HG03108 (cell line): ENCODE data around the gene CASP7.
A peak's percentile ranks its signal among the peaks of the same experiment; 100 is the strongest.

Source experiments
- ATAC-seq: cut with Tn5 transposase; IDR thresholded peaks from one replicate; pipeline ENCODE4 v1.9.1; 2021; ENCODE audit warnings: moderate library complexity; ENCODE audit not compliant: unreplicated experiment

Gene CASP7

DNA sequence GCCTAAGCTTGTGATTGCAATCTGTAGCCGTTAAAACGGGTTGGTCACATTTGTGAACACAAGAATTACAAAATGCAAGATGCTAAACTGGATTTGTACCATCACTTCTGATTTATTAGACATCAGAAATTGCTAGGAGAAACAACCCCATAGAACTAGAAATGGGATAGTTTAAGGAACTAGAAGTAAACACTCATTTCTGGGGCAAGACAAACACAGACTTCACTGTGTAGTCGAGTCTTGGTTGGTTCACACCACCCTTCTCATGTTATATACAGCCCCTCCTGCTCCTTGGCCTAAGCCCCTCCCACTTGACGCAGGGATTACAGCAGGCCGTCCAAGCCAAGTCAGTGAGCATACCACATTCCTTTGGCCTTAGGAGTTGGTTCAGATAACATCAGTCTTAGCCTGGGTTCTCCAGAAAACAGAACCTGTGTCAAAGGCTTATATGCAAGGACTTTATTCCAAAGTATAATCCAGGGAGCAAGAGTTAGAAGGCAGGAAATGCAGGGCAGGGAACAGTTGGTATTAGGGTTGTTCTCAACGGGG, 13.8 kb upstream of the CASP7 start:
- ATAC-seq, result no peak

DNA sequence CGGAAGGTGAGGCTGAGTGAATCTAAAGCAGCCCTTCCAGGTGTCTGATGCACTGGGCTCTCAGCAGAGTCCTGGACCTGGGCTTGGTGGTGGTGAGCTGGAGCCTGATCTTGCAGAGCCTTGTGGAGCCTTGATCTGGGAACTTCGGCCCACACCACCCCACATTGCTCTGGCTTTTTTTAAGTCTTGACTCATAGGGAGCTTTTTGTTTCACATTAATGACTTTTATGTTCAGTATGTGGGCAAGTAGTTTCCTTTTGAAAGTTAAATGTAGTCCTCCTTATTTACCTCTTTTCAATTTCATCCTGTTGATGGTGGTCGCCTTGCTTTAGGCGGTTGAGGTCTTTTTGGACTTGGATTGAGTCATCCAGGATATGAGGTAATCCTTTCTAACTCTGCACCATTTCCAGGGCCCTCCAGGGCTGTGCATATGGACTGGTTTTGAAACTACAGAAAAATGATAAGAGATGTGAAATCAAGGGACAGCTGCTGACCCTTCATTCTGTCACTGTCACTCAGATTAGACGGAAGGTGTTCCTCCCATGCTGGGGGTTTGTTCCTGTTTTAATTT, 12.9 kb upstream of the CASP7 start:
- no peak for ATAC-seq

DNA sequence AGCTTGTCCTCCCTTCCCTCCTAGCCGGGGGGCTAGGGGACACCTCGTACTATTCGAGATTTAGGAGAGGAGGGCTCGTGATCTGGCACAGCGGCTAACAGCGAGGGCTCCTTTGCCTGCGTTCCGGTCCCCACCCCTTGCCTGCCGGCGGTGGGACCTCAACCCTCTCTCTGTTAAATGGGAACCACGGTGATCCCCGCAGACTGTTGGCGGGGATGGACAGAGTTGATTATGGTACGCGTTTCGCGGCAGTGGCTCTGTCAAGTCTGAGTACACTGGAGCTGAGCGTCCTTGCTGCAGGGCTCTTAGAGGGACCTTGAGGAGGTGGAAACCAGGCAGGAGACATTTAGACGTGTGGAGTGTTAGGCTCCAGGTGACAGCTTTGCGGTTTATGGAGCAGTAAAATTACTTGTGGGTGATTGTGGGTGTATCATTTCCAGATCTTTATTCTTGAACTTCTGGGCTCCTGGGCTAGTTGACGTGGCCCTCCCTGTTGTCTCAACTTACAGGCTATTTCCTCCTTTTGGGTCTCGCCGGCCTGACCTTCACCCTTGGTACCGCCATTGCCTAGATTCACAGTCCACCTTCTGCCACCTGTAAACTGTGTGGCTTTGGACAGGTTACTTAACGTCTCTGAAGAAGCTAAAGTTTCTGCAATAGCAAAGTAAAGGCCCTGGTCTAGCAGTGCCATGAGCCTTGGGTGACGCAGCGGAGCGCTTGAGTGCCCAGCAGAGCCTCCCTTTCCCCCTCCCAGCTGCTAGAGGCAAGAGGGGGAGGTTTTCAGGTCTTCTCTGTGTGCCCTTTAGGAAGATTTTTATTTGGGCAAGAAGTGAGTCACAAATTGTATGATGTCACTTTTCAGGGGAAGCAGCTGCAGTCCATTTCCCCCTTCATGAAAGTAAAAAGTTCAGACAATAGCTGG, 739 bp downstream of the CASP7 start:
- peak; percentile 26 for ATAC-seq

DNA sequence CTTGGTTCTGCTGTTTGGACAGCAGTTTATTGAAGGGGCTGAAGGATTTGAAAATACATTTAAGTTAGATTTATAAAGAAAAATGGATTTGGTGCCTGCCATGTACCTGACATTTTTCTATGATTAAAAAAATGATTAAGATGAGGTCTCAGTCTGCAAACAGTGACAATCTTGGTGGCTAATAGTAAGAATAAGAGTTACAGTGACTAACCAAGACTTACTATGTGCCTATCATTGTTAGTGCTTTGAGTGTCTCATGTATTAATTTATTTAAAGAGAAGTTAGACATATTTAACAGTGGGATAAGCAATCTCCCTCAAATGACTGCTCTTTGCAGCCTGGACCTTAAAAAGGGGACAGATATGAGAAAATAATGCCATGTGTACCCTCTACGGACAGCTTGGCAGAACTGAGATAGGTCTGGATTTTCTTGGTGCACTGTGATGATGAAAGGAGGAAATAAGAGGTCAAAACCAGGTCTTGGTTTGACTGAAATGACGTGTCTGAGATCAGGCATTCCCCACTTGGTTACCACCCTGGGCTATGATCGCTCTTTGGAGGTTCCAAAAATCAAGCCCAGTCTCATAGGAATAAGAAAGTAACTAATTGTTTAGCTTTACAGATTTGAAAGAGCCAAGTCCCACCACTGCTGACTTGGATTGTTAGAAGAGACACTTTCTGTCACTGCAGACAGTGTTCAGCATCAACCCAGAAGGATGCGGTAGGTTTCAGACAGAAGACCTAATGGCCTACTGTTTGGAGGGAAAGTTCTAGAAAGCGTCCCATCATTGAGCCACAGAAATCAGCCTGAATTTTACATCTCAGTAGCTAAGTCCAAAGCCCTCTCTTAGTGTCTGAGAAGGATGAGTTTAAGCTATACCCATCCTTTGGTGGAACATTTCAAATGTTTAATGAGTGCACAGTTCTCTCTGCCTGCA, 2.1 kb downstream of the CASP7 start:
- peak; percentile 50 for ATAC-seq

DNA sequence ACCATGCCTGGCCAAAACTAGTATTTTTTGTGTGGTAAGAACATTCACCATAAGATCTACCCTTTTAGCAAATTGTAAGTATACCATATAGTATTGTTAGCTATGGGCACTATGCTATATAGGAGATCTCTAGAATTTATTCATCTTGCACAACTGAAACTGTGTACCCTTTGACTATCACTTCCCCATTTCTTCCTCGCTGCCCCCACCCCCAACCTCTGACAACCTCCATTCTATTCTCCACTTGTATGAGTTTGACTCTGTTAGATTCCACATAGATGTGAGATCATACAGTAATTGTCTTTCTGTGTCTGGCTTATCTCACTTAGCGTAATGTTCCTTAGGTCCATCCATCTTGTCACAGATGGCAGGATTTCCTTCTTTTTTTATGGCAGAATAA, 3.6 kb downstream of the CASP7 start:
- ATAC-seq, result no peak

DNA sequence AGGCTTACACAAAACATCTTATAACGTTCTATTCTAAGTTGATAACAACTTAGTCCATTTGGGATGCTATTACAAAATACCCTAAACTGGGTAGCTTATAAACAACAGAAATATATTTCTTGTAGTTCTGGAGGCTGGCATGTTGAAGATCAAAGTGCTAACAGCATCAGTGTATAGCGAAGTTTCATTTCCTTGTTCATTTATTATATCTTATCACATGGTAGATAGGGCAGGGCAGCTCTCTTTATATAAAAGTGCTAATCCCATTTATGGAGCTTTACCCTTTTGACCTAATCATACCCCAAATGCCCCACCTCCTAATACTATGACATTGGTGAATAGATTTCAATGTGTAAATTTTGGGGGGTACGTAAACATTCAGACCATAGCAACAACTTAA, 6.3 kb downstream of the CASP7 start:
- ATAC-seq, result no peak

DNA sequence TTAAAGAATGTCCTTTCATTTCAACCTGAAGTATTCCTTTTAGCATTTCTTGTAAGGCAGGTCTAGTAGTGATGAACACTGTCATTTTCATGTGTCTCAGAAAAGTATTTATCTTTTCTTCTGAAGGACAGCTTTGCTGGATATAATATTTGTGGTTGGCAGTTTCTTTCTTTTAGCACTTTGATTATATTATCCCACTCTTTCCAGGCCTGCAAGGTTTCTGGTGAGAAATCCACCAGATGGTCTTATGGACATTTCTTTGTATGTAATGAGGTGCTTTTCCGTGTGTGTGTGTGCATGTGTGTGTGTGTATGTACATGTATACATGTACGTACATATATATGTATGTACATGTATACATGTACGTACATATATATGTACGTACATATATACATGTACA, 7.3 kb downstream of the CASP7 start:
- ATAC-seq, result no peak

DNA sequence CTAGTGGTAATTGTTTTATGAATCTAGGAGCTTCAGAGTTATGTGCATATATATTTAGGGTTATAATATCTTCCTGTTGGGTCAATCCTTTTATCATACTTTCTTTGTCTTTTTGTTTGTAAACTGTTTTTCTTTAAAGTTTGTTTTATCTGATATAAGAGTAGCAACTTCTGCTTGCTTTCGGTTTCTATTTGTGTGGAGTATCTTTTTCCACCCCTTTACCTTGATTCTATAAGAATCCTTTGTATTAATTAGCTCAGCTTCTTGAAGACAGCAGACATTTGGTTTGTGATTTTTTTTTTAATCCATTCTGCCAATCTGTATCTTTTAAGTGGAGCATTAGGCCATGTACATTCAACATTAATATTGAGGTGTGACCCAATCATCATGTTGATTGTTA, 9.3 kb downstream of the CASP7 start:
- no peak for ATAC-seq

DNA sequence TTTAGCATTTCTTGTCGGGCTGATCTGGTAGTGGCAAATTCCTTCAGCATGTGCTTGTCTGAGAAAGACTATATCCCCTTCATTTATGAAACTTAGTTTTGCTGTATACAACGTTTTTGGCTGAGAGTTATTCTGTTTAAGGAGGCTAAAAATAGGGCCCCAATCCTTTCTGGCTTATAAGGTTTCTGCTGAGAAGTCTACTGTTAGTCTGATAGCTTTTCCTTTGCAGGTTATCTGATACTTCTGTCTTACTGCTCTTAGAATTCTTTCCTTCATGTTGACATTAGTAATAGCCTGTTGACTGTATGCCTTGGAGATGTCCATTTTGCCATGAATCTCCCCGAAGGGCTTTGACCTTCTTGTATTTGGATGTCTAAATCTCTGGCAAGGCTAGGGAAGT, 9.9 kb downstream of the CASP7 start:
- no peak for ATAC-seq

DNA sequence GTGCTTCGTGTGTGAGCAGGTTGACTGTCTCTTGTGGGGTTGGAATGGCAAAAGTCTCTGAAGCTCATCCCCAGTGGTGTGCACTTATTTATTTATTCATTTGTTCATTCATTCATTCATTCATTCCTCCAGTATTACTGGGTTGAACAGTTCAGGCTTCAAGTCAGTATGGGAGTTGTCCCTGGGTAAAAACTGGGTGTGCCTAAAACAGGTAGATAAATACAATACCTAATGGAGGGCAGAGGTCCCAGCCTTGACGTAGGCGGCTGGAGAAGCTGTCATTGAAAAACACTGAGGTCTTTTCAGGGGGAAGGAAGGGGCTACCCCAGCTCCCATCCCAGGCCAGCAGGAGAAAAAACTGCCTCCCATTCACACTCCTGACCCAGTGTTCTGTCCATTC, 11.0 kb downstream of the CASP7 start:
- no peak for ATAC-seq

DNA sequence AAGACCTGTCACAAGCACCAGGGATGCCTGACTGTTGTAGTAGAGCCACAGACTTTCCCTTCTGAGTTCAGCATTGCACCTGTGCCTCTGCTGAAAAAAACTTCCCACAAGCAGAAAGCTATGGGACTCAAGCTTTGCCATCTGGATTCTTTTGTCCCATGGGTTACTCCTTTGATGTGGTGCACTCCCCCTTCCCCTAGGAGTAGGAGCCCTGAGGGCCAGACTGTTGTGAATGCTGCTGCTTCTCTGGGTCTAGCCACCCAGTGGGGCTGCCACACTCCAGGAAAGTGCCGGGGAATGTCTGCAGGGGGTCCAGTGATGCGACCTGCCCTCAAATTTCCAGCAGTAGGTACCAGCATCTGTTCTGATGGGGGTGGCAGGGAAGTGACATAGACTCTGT, 11.7 kb downstream of the CASP7 start:
- no peak for ATAC-seq

DNA sequence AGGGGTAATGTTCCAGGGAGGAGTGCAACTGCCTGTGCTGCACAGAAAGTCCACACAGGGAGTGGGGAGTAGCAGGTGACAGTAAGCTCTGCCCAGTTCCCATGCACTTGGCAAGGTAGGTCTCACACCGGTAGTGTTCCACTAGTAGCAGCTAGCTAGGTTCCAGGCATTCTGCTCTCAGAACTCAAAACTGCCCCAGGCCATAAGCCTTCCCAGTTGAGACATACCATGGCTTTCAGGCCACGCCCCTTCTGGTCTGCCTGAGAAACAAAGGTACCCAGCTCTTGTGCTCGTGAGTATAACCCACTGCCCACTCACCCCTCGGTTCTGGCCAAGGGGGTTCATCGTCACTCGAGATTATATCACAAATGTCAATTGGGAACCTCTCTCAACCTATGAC, 12.6 kb downstream of the CASP7 start:
- ATAC-seq, result no peak

DNA sequence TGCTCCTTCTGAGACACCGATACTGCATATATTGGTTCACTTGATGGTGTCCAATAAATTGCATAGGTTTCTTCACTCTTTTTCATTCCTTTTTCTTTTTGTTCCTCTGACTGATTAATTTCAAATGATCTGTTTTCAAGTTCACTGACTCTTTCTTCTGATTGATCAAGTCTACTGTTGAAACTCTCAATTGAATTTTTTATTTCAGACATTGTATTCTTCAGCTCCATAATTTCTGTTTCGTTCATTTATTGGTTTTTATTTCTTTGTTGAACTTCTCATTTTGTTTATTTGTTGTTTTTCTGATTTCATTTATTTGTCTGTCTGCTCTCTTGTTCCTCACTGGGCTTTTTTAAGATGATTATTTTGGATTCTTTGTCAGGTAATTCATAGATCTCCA, 13.6 kb downstream of the CASP7 start:
- no peak for ATAC-seq

DNA sequence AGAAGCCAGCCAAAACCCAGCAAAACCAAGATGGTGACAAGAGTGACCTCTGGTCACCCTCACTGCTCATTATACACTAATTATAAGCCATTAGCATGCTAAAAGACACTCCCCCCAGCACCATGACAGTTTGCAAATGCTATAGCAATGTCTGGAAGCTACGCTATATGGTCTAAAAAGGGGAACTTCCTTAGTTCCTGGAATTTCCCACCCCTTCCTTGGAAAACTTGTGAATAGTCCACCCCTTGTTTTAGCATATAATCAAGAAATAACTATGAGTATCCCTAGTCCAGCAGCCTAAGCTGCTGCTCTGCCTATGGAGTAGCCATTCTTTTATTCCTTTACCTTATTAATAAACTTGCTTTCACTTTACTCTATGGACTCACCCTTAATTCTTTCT, 16.0 kb downstream of the CASP7 start:
- no peak for ATAC-seq

DNA sequence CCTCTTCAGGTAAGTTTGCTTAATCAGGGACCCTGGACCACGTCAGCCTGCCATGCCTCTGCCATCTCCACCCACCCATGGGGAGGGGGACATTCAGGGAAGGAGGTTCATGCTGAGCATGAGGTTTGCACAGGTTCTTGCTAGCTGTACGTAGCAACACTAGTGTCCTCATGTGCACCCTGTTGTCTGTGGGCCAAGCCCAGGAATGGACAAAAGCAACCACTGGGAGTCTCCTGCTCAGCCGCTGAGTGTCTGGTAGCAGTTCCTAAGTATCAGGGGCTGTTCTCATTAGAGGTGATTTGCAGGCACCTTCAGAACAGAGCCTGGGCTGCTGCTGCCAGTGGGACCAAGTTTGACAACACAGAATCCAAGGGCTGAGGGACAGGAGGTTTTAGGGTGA, 17.9 kb downstream of the CASP7 start:
- no peak for ATAC-seq

DNA sequence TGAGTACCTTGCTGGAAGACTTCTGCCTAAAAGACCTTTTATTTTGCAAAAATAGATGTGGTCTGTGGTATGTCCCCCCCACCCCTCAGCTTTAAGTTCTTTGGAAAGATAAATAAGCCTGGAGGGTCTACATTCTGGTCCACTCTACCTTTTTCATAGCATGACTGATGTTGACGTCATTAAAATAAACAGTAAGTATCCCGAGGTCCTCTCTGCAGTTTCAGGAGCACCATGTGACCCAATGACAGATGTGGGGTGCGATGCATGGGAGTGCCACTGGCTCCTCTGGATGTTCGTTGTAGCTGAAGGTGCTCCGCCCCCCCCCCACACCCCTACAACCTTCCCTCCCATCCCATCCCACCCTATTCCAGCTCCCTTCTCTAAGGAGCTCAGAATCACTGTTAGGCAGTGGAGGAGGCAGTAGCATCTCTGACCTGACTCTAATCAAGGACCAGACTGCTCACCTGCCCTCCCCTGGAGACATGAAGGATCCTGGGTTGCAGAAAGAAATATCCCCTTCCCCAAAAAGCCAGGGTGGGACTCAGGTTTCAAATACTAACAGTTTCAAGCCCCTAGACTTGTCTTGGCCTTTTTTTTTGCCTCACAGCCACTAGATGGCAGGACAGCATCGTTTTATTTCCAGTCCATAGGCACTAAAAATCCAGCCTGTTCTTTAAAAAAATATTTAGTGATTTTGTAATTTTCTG, 25.1 kb downstream of the CASP7 start:
- ATAC-seq, result no peak

DNA sequence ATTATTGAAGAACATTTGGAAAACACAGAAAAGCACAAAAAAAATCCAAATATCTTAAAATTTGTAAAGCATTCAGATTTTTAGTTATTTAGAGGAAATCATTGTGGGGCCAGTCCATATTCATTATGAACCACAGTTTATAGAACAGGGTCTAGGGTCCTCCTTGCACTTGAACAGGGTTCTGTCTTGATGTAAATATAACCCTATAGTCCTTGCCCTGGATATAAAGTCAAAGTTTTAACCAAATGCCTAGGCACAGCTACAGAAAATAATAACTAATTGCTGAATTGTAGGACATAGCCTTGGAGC, 25.6 kb downstream of the CASP7 start:
- no peak for ATAC-seq

DNA sequence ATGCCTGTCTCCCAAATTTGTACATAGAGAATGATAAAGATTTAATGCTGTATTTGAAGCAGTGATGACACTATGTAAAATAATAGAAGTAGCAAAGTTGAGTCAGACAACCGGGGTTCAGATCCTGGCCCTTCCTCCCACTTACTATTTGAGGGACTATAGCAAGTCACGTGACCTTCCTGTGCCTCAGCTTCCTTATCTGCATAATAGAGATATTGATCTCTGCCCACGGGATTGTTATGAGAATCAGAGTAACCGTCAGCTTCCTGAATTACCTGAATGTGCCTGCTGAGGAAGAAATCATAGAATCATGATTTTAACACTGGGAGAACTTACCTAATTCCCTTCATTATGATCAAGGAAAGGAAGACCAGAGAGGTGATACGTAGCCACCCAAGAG, 26.9 kb downstream of the CASP7 start:
- ATAC-seq, result no peak

DNA sequence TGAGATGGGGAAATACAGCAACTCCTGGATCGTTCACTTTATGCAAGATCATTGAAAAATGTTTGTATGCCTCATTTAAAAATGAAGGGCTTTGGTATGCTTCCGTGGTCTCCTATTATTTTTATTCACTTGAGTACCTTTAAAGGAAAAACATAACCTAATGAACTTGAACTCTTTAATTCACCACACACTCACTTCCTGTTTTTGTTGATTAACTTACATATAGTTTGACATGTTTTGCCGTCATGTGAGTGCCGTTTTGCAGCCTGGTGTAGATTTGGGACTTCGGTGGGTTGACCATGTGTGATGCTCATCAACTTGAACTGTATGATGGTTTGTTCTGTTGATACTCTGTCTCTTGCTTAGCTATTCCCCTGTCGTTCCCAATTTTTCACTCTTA, 28.9 kb downstream of the CASP7 start:
- ATAC-seq, result no peak

DNA sequence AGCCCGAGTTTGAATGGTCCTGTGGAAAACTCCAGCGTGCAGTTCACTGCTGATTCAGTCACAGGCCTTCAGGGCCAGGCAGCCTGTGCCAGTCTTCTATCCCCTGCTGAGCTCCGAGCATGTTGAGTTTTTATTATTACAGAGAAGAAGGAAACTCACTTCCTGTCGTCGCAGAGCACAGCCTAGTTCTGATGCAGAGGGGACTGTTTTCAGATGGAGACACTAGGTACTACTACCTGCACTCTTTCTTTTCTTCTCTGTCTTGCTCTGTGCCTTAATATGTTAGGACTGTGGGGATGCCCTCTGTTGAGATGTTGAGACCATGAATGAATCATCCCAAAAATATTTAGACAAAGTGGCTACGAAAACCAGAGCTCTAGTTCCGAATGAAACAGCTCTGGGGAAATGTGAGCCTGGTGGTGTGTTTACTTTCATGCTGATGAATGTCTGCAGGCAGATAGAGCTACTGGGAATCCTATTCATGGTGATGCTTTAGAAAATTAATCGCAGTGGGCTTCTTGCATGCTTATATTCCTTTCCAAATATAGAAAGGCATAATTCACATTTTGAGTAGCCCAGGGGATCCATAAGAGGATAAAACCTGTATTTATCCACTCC, 29.6 kb downstream of the CASP7 start:
- no peak for ATAC-seq
